ENCODE measurements around the gene POLE2. TPM values are rescaled to one million over a fixed set of nuclear protein-coding genes. Genes with fewer than 3 reads are reported as not detected.
"Not testable (repeated sequence)": the region's sequence is repeated elsewhere in the genome, so short reads cannot be mapped to it uniquely, and the experiment has no call there.

The POLE2 gene
- 1 to 10 TPM; 1.4 to 6.4 (median 1.5) TPM for polyA plus RNA-seq

DNA sequence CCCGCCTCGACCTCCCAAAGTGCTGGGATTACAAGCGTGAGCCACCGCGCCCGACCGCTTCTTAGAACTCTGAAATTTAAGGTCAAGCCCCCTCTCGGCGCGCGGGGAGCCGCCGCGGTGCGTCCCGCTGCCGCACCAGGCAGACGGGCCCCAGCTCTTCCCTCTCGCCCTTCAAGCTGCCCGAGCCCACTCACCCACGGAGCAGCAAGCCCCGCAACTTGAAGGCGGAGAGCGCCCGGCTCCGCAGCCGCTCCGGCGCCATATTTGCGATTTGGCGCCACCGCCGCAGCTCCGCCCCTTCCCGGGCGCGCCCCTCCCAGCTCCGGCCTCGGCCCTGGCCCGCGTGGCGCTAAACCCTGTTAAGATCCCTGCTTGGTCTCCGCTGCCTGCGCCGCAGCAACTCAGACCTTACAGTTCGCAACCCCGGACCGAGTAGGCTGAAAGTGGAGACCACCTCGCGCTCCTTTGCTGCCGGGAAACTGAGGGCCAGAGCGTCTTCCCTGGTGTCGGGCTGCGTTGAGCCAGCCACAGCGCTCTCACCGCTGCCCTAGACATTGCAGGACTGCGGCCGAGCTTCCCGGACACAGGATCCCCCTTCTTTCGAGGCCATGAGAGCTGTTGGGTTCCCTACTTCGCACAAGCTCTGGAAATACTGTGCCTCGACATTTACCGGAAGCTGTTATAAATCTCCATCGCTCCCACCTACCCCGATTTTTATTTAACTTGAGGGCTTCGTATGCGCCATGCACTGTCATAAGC is at the start of gene POLE2:
Gene POLE2, minus strand, starts transcription at position 273 of the 759 bp plus-strand sequence. Its CDS starts 11 bp downstream, at position 262.
- Mint-ChIP-seq H3K27me3 (ENCODE audit: low read depth in 3 of 3) (peaks cover 4 to 9% (median 5%) of the 10 kb centered on the region in 3 donors), H3K36me3 (no peaks in the 10 kb centered on the region), H3K4me1 (peaks cover 23 to 31% of the 10 kb centered on the region in 2 donors), H3K9me3 (no peaks in the 10 kb centered on the region), H3K27ac (peak within 1 kb of the TSS; percentile 86 to 92 (median 88)), H3K4me3 (peak within 1 kb of the TSS; percentile 85 to 91 (median 87))
- peak; percentile 71 to 74 (median 74) for DNase-seq

GRCh38 chr14:49735669-49736068 is 47.7 kb upstream of the POLE2 start:
- not testable (repeated sequence) for H3K27me3 Mint-ChIP-seq (ENCODE audit: low read depth in 3 of 3); DNase-seq; H3K4me1 Mint-ChIP-seq; H3K9me3 Mint-ChIP-seq; H3K4me3 Mint-ChIP-seq; H3K27ac Mint-ChIP-seq
- H3K36me3 Mint-ChIP-seq = peaks cover 6 to 27% (median 26%) of the 10 kb centered on the region in 3 donors

- peaks cover 6 to 36% (median 28%) of the 10 kb centered on the region in 3 donors for H3K36me3 Mint-ChIP-seq
- H3K4me3 Mint-ChIP-seq = no peak overlapping the region
- H3K27me3 Mint-ChIP-seq (ENCODE audit: low read depth in 3 of 3) = no peaks in the 10 kb centered on the region
- H3K4me1 Mint-ChIP-seq = no peaks in the 10 kb centered on the region
- H3K27ac Mint-ChIP-seq = no peak overlapping the region
- no peaks in the 10 kb centered on the region for H3K9me3 Mint-ChIP-seq
- no peak for DNase-seq
Observed at GRCh38 chr14:49733836-49734235, 45.8 kb upstream of the POLE2 start.

GRCh38 chr14:49732896-49733295 is 44.9 kb upstream of the POLE2 start:
- Mint-ChIP-seq H3K4me3 (no peak overlapping the region), H3K27ac (peak overlapping the region in 1 of 6 donors; percentile 13), H3K9me3 (no peaks in the 10 kb centered on the region), H3K4me1 (no peaks in the 10 kb centered on the region), H3K36me3 (peaks cover 6 to 40% (median 28%) of the 10 kb centered on the region in 3 donors), H3K27me3 (ENCODE audit: low read depth in 3 of 3) (no peaks in the 10 kb centered on the region)
- DNase-seq = no peak

DNA sequence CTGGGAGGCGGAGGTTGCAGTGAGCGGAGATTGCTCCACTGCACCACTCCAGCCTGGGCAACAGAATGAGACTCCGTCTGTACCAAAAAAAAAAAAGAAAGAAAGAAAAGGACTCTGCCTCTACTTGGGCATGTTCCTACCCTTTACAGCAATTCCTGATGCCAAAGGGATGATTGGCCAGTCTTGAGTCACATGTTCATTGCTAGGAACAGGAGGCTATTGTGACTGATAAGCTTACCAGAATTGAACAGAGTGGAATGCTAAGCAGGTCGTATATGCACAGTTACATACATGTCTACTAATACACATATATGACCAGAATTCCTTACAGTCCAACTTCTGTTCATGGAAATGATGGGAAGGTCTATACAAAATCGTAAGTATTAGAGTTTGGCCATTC is 39.2 kb upstream of the POLE2 start:
- Mint-ChIP-seq H3K27ac (no peak overlapping the region), H3K36me3 (peaks cover 15 to 38% (median 26%) of the 10 kb centered on the region in 3 donors), H3K4me3 (no peak overlapping the region)

GRCh38 chr14:49721733-49722435 is 33.9 kb upstream of the POLE2 start:
- H3K36me3 Mint-ChIP-seq = peaks cover 30 to 46% (median 37%) of the 10 kb centered on the region in 3 donors
- H3K27ac Mint-ChIP-seq; H3K4me3 Mint-ChIP-seq; H3K27me3 Mint-ChIP-seq (ENCODE audit: low read depth in 3 of 3); H3K9me3 Mint-ChIP-seq; H3K4me1 Mint-ChIP-seq; DNase-seq: not testable (repeated sequence)

More for the DNA sequence above, 39.2 kb upstream of the POLE2 start:
- no peaks in the 10 kb centered on the region for H3K4me1 Mint-ChIP-seq
- peaks cover 0 to 1% (median 0%) of the 10 kb centered on the region in 3 donors for H3K27me3 Mint-ChIP-seq (ENCODE audit: low read depth in 3 of 3)
- DNase-seq = no peak
- no peaks in the 10 kb centered on the region for H3K9me3 Mint-ChIP-seq

DNA sequence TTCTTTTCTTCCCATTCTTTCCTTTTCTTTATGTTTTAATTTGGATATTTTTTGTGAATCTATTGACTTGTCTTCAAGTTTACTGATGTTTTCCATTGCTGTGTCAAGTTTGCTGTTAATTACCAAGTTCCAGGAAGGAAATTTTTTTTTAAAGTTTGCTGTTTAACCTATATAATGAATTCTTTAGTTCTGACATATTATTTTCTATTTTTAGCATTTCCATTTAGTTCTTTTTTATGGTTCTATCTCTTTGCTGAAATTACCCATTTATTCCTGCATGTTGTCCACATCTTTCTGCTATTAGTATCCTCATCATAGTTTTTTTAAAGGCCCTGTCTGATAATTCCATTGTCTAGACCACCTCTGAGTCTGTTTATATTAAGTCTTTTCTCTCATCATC is 32.7 kb upstream of the POLE2 start:
- Mint-ChIP-seq H3K27me3 (ENCODE audit: low read depth in 3 of 3) (peaks cover 0 to 1% (median 0%) of the 10 kb centered on the region in 3 donors), H3K36me3 (peaks cover 30 to 40% (median 39%) of the 10 kb centered on the region in 3 donors), H3K4me1 (no peaks in the 10 kb centered on the region), H3K4me3 (no peak overlapping the region), H3K9me3 (no peaks in the 10 kb centered on the region), H3K27ac (no peak overlapping the region)
- DNase-seq = no peak

DNA sequence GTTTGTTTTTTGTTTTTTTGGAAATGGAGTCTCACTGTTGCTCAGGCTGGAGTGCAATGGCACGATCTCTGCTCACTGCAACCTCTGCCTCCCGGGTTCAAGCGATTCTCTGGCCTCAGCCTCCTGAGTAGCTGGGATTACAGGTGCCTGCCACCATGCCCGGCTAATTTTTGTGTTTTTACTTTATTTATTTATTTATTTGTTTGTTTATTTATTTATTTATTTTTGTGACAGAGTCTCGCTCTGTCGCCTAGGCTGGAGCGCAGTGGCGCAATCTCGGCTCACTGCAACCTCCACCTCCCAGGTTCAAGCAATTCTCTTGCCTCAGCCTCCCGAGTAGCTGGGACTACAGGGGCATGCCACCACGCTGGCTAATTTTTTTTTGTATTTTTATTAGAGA is 23.0 kb upstream of the POLE2 start:
- not testable (repeated sequence) for H3K27ac Mint-ChIP-seq; H3K9me3 Mint-ChIP-seq; H3K4me1 Mint-ChIP-seq; DNase-seq; H3K4me3 Mint-ChIP-seq; H3K27me3 Mint-ChIP-seq (ENCODE audit: low read depth in 3 of 3)
- H3K36me3 Mint-ChIP-seq = peaks cover 0 to 22% (median 3%) of the 10 kb centered on the region in 3 donors

- H3K36me3 Mint-ChIP-seq = peaks cover 4 to 13% (median 4%) of the 10 kb centered on the region in 3 donors
- H3K27ac Mint-ChIP-seq = peak overlapping the region in 1 of 6 donors; percentile 40
Observed at GRCh38 chr14:49704471-49704870, 16.5 kb upstream of the POLE2 start.

GRCh38 chr14:49703965-49704364 is 16.0 kb upstream of the POLE2 start:
- DNase-seq = no peak
- Mint-ChIP-seq H3K36me3 (peaks cover 4 to 11% (median 4%) of the 10 kb centered on the region in 3 donors), H3K4me1 (peaks cover 12 to 20% of the 10 kb centered on the region in 2 donors), H3K27ac (peak overlapping the region in 2 of 6 donors; percentile 7 to 11), H3K9me3 (no peaks in the 10 kb centered on the region), H3K4me3 (no peak overlapping the region), H3K27me3 (ENCODE audit: low read depth in 3 of 3) (no peaks in the 10 kb centered on the region)

More at GRCh38 chr14:49704471-49704870, 16.5 kb upstream of the POLE2 start:
- not testable (repeated sequence) for H3K27me3 Mint-ChIP-seq (ENCODE audit: low read depth in 3 of 3); DNase-seq; H3K9me3 Mint-ChIP-seq; H3K4me3 Mint-ChIP-seq
- peaks cover 12 to 20% of the 10 kb centered on the region in 2 donors for H3K4me1 Mint-ChIP-seq

DNA sequence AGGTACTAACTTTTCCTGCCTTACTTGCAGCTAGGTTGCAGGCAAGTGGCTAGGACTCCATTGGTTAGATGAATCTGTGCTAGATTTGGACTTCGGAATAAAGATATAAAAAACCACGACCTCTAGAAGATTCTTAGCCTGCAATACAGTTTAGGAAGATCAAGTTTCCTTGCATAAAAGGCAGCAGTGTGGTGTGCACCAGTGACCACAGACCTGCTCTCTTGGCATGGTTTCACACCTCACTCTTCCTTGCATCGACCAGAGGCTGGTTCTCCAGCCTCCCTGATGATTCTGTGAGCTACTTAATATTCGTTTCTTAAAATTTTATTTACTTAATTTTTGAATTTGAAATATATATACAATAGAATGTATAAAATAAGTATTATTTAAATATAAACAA is 14.7 kb upstream of the POLE2 start:
- DNase-seq = no peak
- Mint-ChIP-seq H3K27ac (peak overlapping the region in 2 of 6 donors; percentile 44 to 63), H3K36me3 (peaks cover 4 to 11% (median 4%) of the 10 kb centered on the region in 3 donors), H3K4me1 (peaks cover 12 to 20% of the 10 kb centered on the region in 2 donors), H3K4me3 (no peak overlapping the region), H3K27me3 (ENCODE audit: low read depth in 3 of 3) (no peaks in the 10 kb centered on the region), H3K9me3 (no peaks in the 10 kb centered on the region)

DNA sequence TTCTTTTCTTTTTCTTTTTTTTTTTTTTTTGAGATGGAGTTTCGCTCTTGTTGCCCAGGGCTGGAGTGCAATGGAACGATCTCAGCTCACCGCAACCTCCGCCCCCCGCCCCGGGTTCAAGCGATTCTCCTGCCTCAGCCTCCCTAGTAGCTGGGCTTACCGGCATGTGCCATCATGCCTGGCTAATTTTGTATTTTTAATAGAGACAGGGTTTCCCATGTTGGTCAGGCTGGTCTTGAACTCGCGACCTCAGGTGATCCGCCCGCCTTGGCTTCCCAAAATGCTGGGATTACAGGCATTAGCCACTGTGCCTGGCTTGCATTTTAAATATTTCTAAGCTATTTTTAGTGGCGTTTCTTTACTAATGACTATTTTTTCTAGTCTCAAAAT is 5.7 kb upstream of the POLE2 start:
- DNase-seq, H3K9me3 Mint-ChIP-seq, H3K36me3 Mint-ChIP-seq: not testable (repeated sequence)
- H3K27ac Mint-ChIP-seq = peak overlapping the region; percentile 39 to 82 (median 70)
- H3K4me1 Mint-ChIP-seq = peaks cover 24 to 28% of the 10 kb centered on the region in 2 donors
- H3K4me3 Mint-ChIP-seq = peak overlapping the region; percentile 66 to 85 (median 83)
- peaks cover 6 to 14% (median 9%) of the 10 kb centered on the region in 3 donors for H3K27me3 Mint-ChIP-seq (ENCODE audit: low read depth in 3 of 3)

- peak; percentile 83 to 86 (median 85) for DNase-seq
- Mint-ChIP-seq H3K4me3 (peak within 1 kb of the TSS; percentile 79 to 91 (median 84)), H3K27me3 (ENCODE audit: low read depth in 3 of 3) (peaks cover 6 to 14% (median 9%) of the 10 kb centered on the region in 3 donors), H3K27ac (peak within 1 kb of the TSS; percentile 82 to 97 (median 93)), H3K36me3 (no peaks in the 10 kb centered on the region), H3K9me3 (no peaks in the 10 kb centered on the region), H3K4me1 (peaks cover 31 to 34% of the 10 kb centered on the region in 2 donors)
Observed at GRCh38 chr14:49692811-49693734, 5.1 kb upstream of the POLE2 start, which contains the start of gene KLHDC1. TSS of gene KLHDC1 (plus strand) at chr14:49693120. CDS start at chr14:49693195, 75 bp downstream.

Measured in immature natural killer cell (primary cell).